Measurements from ENCODE around the gene TTC9.

Gene TTC9

GRCh38 chr14:70641548-70642302 lies at the start of gene TTC9:
TSS of gene TTC9 (plus strand) at chr14:70641916. CDS start at chr14:70642130, 214 bp downstream.
- DNase-seq (ENCODE audit: low read depth in 3 of 3), result no peak

- DNase-seq (ENCODE audit: low read depth in 3 of 3), result no peak
Measured at GRCh38 chr14:70594461-70594860, 47.3 kb upstream of the TTC9 start.

- no peak for DNase-seq (ENCODE audit: low read depth in 3 of 3)
Measured at GRCh38 chr14:70595443-70596185, 46.1 kb upstream of the TTC9 start.

GRCh38 chr14:70597731-70598130 lies 44.0 kb upstream of the TTC9 start:
- DNase-seq (ENCODE audit: low read depth in 3 of 3), result no peak

- DNase-seq (ENCODE audit: low read depth in 3 of 3), result no peak
Measured at GRCh38 chr14:70599345-70599744, 42.4 kb upstream of the TTC9 start.

DNA sequence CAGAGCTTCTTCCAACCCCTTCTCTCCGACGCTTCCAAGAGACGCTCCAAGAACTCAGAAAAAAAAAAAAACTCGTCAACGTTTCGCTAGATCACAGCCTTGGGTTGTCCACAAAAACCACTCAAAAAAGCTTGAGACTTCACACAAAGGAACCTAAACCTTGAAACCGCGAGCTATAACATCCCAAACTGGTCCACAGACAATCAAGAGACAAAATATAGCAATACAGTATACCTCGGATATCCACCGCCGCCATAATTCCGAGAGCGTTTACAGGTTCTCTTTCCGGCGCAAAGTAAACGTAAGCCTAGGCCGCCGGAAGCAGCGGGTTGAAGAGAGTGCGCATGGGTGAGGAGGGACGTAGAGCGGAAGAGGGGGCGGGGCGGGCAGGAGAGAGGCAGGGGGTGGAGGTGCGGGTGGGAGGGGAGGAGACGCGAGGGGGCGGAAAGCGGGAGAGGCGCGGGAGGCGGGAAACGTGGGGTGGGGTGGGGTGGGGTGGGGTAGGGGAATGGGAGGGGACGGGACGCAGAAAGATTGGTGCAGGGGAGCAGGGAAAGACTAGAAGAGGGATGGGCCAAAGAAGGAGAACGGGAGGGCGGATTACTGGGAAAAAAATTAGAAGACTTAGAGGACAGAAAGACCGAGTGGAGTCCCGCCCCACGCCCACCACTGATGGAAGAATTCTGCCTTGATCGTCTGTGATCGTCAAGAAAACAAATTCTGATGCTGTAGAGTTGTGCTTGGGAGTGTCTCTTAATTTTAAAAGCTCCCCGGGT lies 41.1 kb upstream of the TTC9 start, which contains the start of gene MED6:
MED6 (minus strand) TSS at position 274 of the 776 bp plus-strand sequence; CDS start at position 256, 18 bp downstream.
- peak; percentile 82 to 87 (median 87) for DNase-seq (ENCODE audit: low read depth in 3 of 3)

DNA sequence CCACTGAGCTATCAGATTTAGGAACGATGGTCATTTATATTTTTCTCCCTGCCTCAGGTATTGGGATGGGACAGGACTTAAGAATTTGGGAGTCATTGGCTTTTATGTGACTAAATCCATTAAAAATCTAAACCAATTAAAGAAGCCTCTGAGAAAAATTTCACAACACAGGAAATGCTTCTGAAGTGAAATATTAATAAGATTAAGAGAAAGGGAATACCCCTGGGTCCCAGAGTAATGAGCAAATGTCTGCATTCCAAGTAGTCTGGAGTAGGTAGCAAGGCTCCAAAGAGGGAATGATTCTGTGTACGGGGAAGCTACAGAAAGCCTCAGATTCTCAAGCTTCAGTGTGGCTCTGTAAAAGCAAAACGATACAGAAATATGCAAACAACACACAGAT lies 40.6 kb upstream of the TTC9 start:
- DNase-seq (ENCODE audit: low read depth in 3 of 3), result no peak

GRCh38 chr14:70602254-70602653 lies 39.5 kb upstream of the TTC9 start:
- no peak for DNase-seq (ENCODE audit: low read depth in 3 of 3)

DNA sequence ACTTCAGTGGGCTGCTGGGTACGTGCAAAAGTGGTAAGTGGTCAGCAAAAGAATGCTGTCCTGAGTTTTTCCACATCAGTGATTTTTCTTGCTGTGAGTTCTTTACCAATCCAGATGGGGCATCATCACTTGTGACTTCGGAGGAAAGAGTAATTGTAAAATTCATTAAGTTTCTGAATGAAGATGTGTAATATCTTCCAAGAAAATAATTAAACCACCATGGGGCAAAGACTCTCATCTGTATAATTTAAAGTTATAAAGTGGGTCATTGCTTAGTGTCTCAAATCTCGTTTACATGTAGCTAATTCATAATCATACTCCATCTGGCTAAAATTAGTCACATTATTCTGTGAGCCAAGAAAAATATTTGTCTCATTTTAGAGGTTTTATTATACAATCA lies 30.5 kb upstream of the TTC9 start:
- DNase-seq (ENCODE audit: low read depth in 3 of 3), result no peak

DNA sequence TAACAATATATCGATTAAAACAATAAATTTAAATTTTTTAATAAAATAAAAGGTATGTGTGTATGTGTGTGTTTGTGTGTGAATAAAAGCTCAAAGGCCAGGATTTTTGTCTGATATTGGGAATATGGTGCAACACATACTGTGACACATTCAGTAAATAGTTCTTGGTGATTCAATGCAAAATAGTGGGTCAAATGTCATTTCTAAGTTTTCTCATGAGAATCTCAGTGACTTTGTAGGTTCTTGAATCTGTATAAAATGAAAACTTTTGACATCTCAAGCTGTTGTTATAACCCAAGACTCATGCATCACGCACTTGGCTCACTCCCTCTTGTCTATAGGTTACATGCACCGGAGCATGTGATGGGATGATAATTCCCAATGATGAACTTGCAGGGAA lies 25.1 kb upstream of the TTC9 start:
- DNase-seq (ENCODE audit: low read depth in 3 of 3), result no peak

DNA sequence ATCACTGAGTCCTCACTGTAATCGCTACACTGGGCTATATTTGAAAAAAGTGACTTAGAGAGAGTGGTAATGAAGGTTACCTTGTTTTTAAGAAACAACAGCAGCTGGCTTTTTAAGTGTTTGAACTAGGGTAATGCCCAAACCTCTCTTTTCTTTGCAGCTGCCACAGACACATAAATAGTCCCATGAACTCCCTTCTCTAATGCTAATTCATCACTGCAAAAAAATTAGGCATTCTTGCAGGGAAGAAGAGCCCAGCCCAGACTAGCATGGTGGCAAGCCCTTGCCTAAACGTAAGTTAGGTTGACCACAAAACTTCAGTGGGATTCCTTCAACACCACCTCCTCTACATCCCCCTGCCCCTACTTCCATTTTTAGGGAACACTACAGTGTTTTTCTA lies 23.4 kb upstream of the TTC9 start:
- no peak for DNase-seq (ENCODE audit: low read depth in 3 of 3)

DNA sequence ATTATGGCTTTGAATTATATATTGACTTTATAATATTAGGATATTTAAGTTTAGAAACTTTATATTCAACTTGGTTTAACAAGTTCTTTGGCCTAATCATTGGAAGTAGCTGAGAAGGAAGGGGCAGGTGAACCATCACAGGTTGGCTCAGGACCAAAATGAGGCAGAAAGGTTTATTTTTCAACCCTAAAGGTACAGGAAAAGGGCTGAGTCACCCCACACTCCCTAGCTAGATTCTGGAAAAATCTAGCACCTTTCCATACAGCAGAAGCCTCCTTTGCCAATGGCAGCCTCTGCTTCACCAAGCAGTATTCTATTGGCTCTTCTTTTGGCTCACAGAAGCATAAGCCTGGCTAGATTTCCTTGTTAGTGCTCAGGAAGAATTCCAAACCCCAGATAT lies 22.0 kb upstream of the TTC9 start:
- DNase-seq (ENCODE audit: low read depth in 3 of 3), result no peak

GRCh38 chr14:70622111-70622712 lies 19.5 kb upstream of the TTC9 start:
- peak in 2 of 3 donors; percentile 15 to 28 for DNase-seq (ENCODE audit: low read depth in 3 of 3)

DNA sequence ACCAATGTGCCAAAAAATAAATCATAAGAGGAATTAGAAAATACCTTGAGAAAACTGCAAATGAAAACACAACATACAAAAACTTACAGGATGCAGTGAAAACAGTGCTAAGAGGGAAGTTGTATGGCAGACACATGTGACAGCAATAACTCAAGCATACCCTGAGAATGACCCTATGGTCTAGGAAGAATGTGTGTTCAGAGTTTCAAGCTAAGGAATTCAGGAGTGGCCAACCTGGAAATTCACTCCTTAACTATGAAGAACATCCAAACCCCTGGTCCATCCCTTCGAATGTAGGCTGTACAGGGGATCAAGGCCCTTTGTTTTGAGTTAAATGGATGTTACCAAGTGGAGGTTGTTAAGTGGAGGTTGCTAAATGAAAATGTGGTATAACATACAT lies 16.7 kb upstream of the TTC9 start:
- no peak for DNase-seq (ENCODE audit: low read depth in 3 of 3)

DNA sequence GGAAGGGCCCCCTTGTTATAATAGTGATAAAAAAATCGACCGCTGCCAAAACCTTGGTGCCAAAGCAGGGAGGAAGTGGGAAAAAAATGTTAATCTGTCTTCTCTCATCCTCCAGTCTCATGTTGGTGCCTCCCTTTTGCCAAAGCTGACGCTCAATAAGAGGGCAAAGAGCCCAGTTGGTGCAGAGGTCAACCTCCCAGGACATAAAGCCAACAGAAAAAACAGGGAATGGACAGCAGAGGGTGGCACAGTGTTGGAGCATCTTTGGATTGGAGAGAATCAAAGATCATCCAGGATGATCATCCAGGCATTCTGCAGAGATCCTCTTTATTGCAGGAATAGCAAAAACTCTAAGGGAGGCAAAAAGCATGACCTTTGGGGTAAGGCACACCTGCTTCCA lies 9.8 kb upstream of the TTC9 start:
- no peak for DNase-seq (ENCODE audit: low read depth in 3 of 3)

DNA sequence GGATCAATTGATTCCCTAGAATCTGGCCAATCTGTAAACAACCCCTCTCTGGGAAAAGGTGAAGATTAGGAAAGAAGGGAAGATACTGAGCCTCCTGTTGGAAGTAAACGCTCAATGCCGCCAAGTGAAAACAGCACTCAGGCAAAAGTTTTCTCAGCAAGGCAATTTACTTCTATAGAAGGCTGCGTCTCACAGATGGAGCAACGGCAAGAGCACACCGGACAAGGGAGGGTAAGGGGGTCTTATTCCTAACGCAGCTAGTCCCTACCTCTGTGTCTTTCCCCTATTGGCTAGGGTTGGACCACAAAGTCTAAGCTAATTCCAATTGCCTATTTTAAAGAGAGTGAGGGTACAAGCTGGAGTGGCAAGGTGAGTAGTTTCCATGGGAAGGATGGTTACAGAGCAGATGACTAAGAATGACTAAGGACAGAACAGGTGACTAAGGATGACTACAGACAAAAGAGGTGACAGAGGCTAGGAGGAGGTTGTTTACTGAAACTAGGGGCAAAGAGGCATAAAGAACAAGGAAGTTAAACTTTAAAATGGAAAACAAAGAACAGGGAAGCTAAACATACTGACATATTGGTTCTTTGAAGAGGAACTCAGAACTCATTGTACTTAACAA lies 5.6 kb upstream of the TTC9 start:
- DNase-seq (ENCODE audit: low read depth in 3 of 3), result no peak

DNA sequence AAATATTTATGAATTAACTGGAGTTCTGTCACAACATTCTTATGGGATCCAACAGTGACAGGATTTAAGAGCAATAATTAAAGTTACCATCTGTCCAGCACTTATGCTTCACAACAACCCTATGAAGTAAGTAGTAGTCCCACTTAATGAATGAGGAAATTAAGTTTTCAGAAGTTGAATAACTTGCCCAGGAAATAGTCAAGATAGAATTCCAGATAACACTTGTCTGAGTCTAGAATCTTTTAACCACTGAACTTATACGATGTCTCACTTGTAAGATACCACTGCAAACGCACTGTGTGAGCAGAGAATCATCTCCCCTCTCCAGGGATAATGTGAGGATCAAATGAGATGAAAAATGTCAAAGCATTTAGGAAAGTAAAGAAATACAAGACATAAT lies 3.3 kb upstream of the TTC9 start:
- no peak for DNase-seq (ENCODE audit: low read depth in 3 of 3)

- DNase-seq (ENCODE audit: low read depth in 3 of 3), result peak in 1 of 3 donors; percentile 17
Measured at GRCh38 chr14:70640938-70641547, 673 bp upstream of the TTC9 start.

DNA sequence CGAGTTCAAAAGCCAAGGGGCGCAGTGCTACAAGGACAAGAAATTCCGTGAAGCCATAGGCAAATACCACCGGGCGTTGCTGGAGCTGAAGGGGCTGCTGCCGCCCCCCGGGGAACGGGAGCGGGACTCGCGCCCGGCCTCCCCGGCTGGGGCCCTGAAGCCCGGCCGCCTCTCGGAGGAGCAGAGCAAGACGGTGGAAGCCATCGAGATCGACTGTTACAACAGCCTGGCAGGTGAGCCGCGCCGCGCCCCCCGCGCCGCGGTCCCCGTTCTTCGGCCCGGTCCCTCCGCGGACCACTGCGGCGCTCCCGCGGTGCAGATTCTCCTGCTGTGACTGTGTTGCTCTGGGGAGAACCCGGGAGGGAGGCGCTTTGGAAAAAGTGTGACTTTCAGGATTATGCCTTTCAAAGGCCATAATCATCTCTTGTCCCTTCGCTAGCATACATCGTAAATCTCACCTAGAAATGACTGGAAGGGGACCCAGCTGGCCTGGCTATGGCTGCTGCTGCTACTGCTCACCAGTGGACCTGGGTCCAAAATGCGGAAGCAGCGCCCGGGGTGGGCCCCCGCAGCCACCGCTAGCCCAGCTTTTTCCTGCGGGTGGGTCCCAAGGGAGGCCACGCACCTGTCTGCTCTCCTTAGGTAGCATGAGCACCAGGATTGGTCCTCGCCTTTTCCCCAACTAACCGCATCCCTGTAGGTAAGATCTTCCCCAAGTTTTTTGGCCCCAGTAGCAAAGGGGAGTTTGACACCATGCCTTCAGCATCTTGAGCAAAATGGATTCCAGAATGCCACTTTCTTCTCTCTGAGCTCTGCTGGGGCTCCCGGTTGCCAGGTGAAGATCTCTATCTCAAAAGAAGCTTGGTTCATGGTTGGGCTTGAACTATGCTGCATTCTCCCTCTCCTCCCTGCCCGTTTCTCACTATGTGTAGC lies 853 bp downstream of the TTC9 start:
- DNase-seq (ENCODE audit: low read depth in 3 of 3), result no peak

- no peak for DNase-seq (ENCODE audit: low read depth in 3 of 3)
Measured at GRCh38 chr14:70643967-70644366, 2.3 kb downstream of the TTC9 start.
